A549 (cell line): ENCODE measurements around the gene GSC2. TPM values are rescaled to one million over a fixed set of nuclear protein-coding genes. Genes with fewer than 3 reads are reported as not detected.

Experiments
- ATAC-seq, 2 experiments: fragments of 200-7000 bp in 1 of 2; fragments of >200 bp in 1 of 2; cut with Nextera tagmentation in 1 of 2; cut with Tn5 transposase in 1 of 2; 3 replicates each; pipeline versions ENCODE4 v1.8.0 to v1.9.1; 2018 to 2020; ENCODE audit warnings: mild to moderate bottlenecking in 1 of 2, moderate library complexity in 1 of 2
- CTCF ChIA-PET: fragments of 300-600 bp; sonication (Branson Sonifier 250); formaldehyde crosslinking; extraction: SDS; loops from one replicate; lab custom pipeline; 2021; ENCODE audit warnings: antibody characterized with exemption, inconsistent platforms; lab: Yijun Ruan, JAX
- POLR2A ChIA-PET: fragments of 350-600 bp; formaldehyde crosslinking; extraction: SDS; loops from one replicate; lab custom pipeline; 2021; ENCODE audit warnings: antibody characterized with exemption, inconsistent platforms; lab: Yijun Ruan, JAX
- DNase-seq, 2 experiments: peaks; one replicate each; pipeline versions ENCODE4 v3.0.0 to v3.0.0-alpha.2; 2011 to 2016; ENCODE audit warnings: low read depth in 1 of 2, low spot score in 1 of 2
- FAIRE-seq: peaks from 2 replicates; lab custom pipeline; 2011; peaks lifted over from hg19 to GRCh38; lab: Jason Lieb, UNC
- H3K27ac ChIP-seq, 2 experiments: fragments of >200 bp; sonication (Bioruptor Twin); formaldehyde crosslinking; 3 replicates each; pipeline ENCODE4 v1.5.1; 2016 to 2017
- H3K4me1 ChIP-seq: fragments of >200 bp; sonication (Bioruptor Twin); formaldehyde crosslinking; 3 replicates; pipeline ENCODE4 v1.6.1; 2016
- H3K4me2 ChIP-seq: fragments of >200 bp; sonication (Bioruptor Twin); formaldehyde crosslinking; 3 replicates; pipeline ENCODE4 v1.6.1; 2016
- H3K4me3 ChIP-seq: fragments of >200 bp; sonication (Bioruptor Twin); formaldehyde crosslinking; 3 replicates; pipeline ENCODE4 v1.5.1; 2016
- H3K9me3 ChIP-seq: fragments of >200 bp; sonication (Bioruptor Twin); formaldehyde crosslinking; 3 replicates; pipeline ENCODE4 v1.6.1; 2016
- BCL3 ChIP-seq: fragments of >200 bp; sonication (Bioruptor Twin); formaldehyde crosslinking; IDR thresholded peaks from 3 replicates; pipeline ENCODE4 v1.6.1; 2016
- CBX2 ChIP-seq: fragments of 200-600 bp; sonication (generic); IDR thresholded peaks from 2 replicates; pipeline ENCODE4 v1.6.1; 2016; ENCODE audit warnings: low read depth, mild to moderate bottlenecking, borderline replicate concordance
- CTCF ChIP-seq: fragments of >200 bp; sonication (Bioruptor Twin); formaldehyde crosslinking; IDR thresholded peaks from 3 replicates; pipeline ENCODE4 v1.5.1; 2016
- E2F6 ChIP-seq: IDR thresholded peaks from 2 replicates; pipeline ENCODE4 v1.6.1; 2012; ENCODE audit warnings: low read depth, borderline replicate concordance
- EP300 ChIP-seq, 2 experiments: fragments of >200 bp; sonication (Bioruptor Twin); formaldehyde crosslinking; IDR thresholded peaks; 2 replicates in 1 of 2; 3 replicates in 1 of 2; pipeline ENCODE4 v1.6.1; 2016 to 2017
- FOXS1 ChIP-seq: fragments of 250-450 bp; sonication (Bioruptor Pico); IDR thresholded peaks from 2 replicates; pipeline ENCODE4 v1.5.0; 2020; ENCODE audit warnings: mild to moderate bottlenecking, moderate library complexity
- HOXB5 ChIP-seq: fragments of 250-450 bp; sonication (Bioruptor Pico); IDR thresholded peaks from 2 replicates; pipeline ENCODE4 v1.5.0; 2020; ENCODE audit warnings: mild to moderate bottlenecking, moderate library complexity
- KDM1A ChIP-seq: fragments of 200-600 bp; sonication (generic); IDR thresholded peaks from 2 replicates; pipeline ENCODE4 v1.6.1; 2016; ENCODE audit warnings: low read depth, mild to moderate bottlenecking
- KDM5A ChIP-seq: fragments of 200-600 bp; sonication (generic); IDR thresholded peaks from 2 replicates; pipeline ENCODE4 v1.6.1; 2016; ENCODE audit warnings: antibody characterized with exemption, mild to moderate bottlenecking
- MAFK ChIP-seq: fragments of 450-650 bp; IDR thresholded peaks from 2 replicates; pipeline ENCODE4 v1.6.1; 2014; ENCODE audit not compliant: partially characterized antibody
- MAZ ChIP-seq: fragments of 150-350 bp; IDR thresholded peaks from 2 replicates; pipeline ENCODE4 v1.6.1; 2014; ENCODE audit warnings: antibody characterized with exemption, low read depth, low read length, borderline replicate concordance
- NR3C1 ChIP-seq: fragments of >200 bp; sonication (Bioruptor Twin); formaldehyde crosslinking; IDR thresholded peaks from 3 replicates; pipeline ENCODE4 v1.6.1; 2017
- PBX3 ChIP-seq: IDR thresholded peaks from 2 replicates; pipeline ENCODE4 v1.6.1; 2012
- POLR2A ChIP-seq: IDR thresholded peaks from 2 replicates; pipeline ENCODE4 v1.6.1; 2012; ENCODE audit warnings: mild to moderate bottlenecking, low read length
- RARB ChIP-seq: fragments of 250-450 bp; sonication (Bioruptor Pico); IDR thresholded peaks from 2 replicates; pipeline ENCODE4 v1.8.0; 2021; ENCODE audit warnings: mild to moderate bottlenecking, moderate library complexity
- REST ChIP-seq: fragments of 200-600 bp; sonication (generic); IDR thresholded peaks from 2 replicates; pipeline ENCODE4 v1.6.1; 2016; ENCODE audit warnings: antibody characterized with exemption, mild to moderate bottlenecking, moderate library complexity
- RNF2 ChIP-seq: fragments of 200-600 bp; sonication (generic); IDR thresholded peaks from 2 replicates; pipeline ENCODE4 v1.6.1; 2016; ENCODE audit warnings: low read depth, mild to moderate bottlenecking, antibody characterized with exemption, moderate library complexity, borderline replicate concordance
- SMC3 ChIP-seq: fragments of >200 bp; sonication (Bioruptor Twin); formaldehyde crosslinking; IDR thresholded peaks from 3 replicates; pipeline ENCODE4 v1.6.1; 2018; ENCODE audit warnings: inconsistent platforms
- USF2 ChIP-seq: fragments of 450-650 bp; IDR thresholded peaks from 2 replicates; pipeline ENCODE4 v1.6.1; 2014; ENCODE audit warnings: antibody characterized with exemption
- ZC3H11A ChIP-seq: fragments of 450-650 bp; IDR thresholded peaks from 2 replicates; pipeline ENCODE4 v1.6.1; 2014; ENCODE audit warnings: antibody characterized with exemption, mild to moderate bottlenecking
- WGBS: methylation state at CpG from one replicate; pipeline ENCODE4 v1.1.6; 2017; ENCODE audit errors: missing lambda C conversion rate; 5-methylcytosine and 5-hydroxymethylcytosine counted together
- polyA plus RNA-seq, 4 experiments: library from polyadenylated mRNA; depleted of rRNA in 3 of 4; stranded (reverse); fragments of >200 nt; fragmentation: RNase III in 1 of 4; extraction: RNeasy Plus Mini Kit Qiagen cat#74134 plus additional on column Dnase treatment in 1 of 4; gene quantifications; 2 replicates in 3 of 4; 3 replicates in 1 of 4; pipeline ENCODE4 v1.2.3, GENCODE V29; 2011 to 2017

The GSC2 gene
- polyA plus RNA-seq, 2 of the 4 experiments (the other 2 are of a cell fraction), result not detected

GRCh38 chr22:19194766-19195536 is 44.9 kb upstream of the GSC2 start:
- no peak overlapping the region for H3K4me3 ChIP-seq
- H3K4me1 ChIP-seq, result no peaks in the 10 kb centered on the region
- POLR2A ChIA-PET, result no interaction called here
- DNase-seq, result no peak
- TF ChIP-seq REST (no peak), RNF2 (no peak), RARB (no peak), POLR2A (no peak), CBX2 (no peak), PBX3 (no peak), SMC3 (no peak), NR3C1 (no peak), KDM1A (no peak), BCL3 (no peak), KDM5A (no peak), CTCF (no peak), MAZ (no peak), E2F6 (no peak), FOXS1 (no peak), HOXB5 (CRISPR knock-in tag) (no peak), EP300 (IDR thresholded peaks at IDR 0.05) (no peak), ZC3H11A (no peak), USF2 (no peak), MAFK (no peak)
- TF ChIP-seq, all 56 proteins: peak for 0
- no peak overlapping the region for H3K4me2 ChIP-seq
- CTCF ChIA-PET, result interaction anchor here (1.6 to 4.3 kb wide), 2 partner anchors 16 kb away, joined by 4 to 24 read pairs; partner anchors contain the start of gene SLC25A1
- WGBS, result 85% methylated on average over 11 of the region's 16 CpGs
- FAIRE-seq (no peak), ATAC-seq (no peak)
- H3K27ac ChIP-seq, result no peak overlapping the region
- H3K9me3 ChIP-seq, result no peaks in the 10 kb centered on the region
